ENCODE measurements around the gene TSPAN1. TPM values are rescaled to one million over a fixed set of nuclear protein-coding genes. Genes with fewer than 3 reads are reported as not detected.
"Not testable (repeated sequence)": the region's sequence is repeated elsewhere in the genome, so short reads cannot be mapped to it uniquely, and the experiment has no call there.

Gene TSPAN1
- total RNA-seq, 2 donors from 2014 or later: 0.66 to 5.2 TPM

- intact Hi-C loops (cut with DNase I): loop anchor here (5.0 kb wide), 1 partner anchor 186 kb away; no protein-coding TSS in a partner anchor
- Histone ChIP-seq H3K9me3 (no peaks in the 10 kb centered on the region), H3K4me3 (no peak overlapping the region), H3K27ac (no peak overlapping the region), H3K27me3 (no peaks in the 10 kb centered on the region), H3K36me3 (replicated peaks in 1 of 2; ENCODE audit: insufficient read depth in 1 of 2, low read depth in 2 of 2) (no peaks in the 10 kb centered on the region), H3K4me1 (no peaks in the 10 kb centered on the region)
- DNase-seq: peak; percentile 72 to 83 (median 80)
- TF ChIP-seq CTCF (IDR thresholded peaks at IDR 0.05) (peak; percentile 85 to 92 (median 89)), POLR2A (IDR thresholded peaks at IDR 0.05) (no peak)
- ATAC-seq: peak; percentile 93
- WGBS, 2 donors: 11 to 17% methylated on average over 4 to 6 of the region's 6 CpGs
Observed at GRCh38 chr1:46223472-46223943, 48.6 kb downstream of the TSPAN1 start.

- Histone ChIP-seq H3K4me1 (no peaks in the 10 kb centered on the region), H3K36me3 (replicated peaks in 1 of 2; ENCODE audit: insufficient read depth in 1 of 2, low read depth in 2 of 2) (no peaks in the 10 kb centered on the region), H3K27ac (no peak overlapping the region), H3K4me3 (no peak overlapping the region), H3K9me3 (no peaks in the 10 kb centered on the region), H3K27me3 (no peaks in the 10 kb centered on the region)
- intact Hi-C loops (cut with DNase I): loop anchor here (5.0 kb wide), 1 partner anchor 188 kb away; no protein-coding TSS in a partner anchor
- no peak for TF ChIP-seq CTCF (IDR thresholded peaks at IDR 0.05)
- no peak for TF ChIP-seq POLR2A (IDR thresholded peaks at IDR 0.05)
- no peak for ATAC-seq
- DNase-seq: no peak
- WGBS, 2 donors: 68 to 79% methylated on average over 4 of the region's 4 CpGs
Observed at GRCh38 chr1:46224966-46225365, 50.1 kb downstream of the TSPAN1 start.

GRCh38 chr1:46231231-46231630 is 56.3 kb downstream of the TSPAN1 start:
- intact Hi-C loops (cut with DNase I); H3K9me3 ChIP-seq; DNase-seq; H3K36me3 ChIP-seq (replicated peaks in 1 of 2; ENCODE audit: insufficient read depth in 1 of 2, low read depth in 2 of 2); H3K27me3 ChIP-seq; ATAC-seq; H3K4me3 ChIP-seq; H3K27ac ChIP-seq; H3K4me1 ChIP-seq: not testable (repeated sequence)
- WGBS, 2 donors: 90 to 95% methylated on average over 3 of the region's 3 CpGs

Small RNA genes lying within 50 kb of the gene (small RNA-seq; reads per million reads assigned to genes)
- gene AL672043.1: not detected

Other genes with a start within 250 kb of the TSPAN1 start
- gene PIK3R3, start 42.5 kb upstream of the TSPAN1 start, total RNA-seq: 10 to 100 TPM in 1 of 2 donors, 1 to 10 TPM in 1; 6.2 to 12.9 TPM
- gene P3R3URF, start 1.4 kb downstream of the TSPAN1 start, total RNA-seq: not detected
- gene POMGNT1, start 23.3 kb downstream of the TSPAN1 start, total RNA-seq: 10 to 100 TPM; 31.9 to 36.3 TPM
- gene LURAP1, start 28.2 kb downstream of the TSPAN1 start, total RNA-seq: 1 to 10 TPM in 1 of 2 donors, not detected in 1; 1.6 TPM
- gene RAD54L, start 72.7 kb downstream of the TSPAN1 start, total RNA-seq: under 1 TPM in 1 of 2 donors, not detected in 1; under 0.01 TPM
- gene LRRC41, start 128.5 kb downstream of the TSPAN1 start, total RNA-seq: 10 to 100 TPM; 36.6 to 59.0 TPM
- gene UQCRH, start 128.6 kb downstream of the TSPAN1 start, total RNA-seq: 100 to 1,000 TPM in 1 of 2 donors, 10 to 100 TPM in 1; 92.4 to 195 TPM
- 10 to 100 TPM; 15.6 to 26.0 TPM for gene NSUN4, start 165.7 kb downstream of the TSPAN1 start, total RNA-seq
- 10 to 100 TPM; 47.0 to 86.4 TPM for gene FAAH, start 219.2 kb downstream of the TSPAN1 start, total RNA-seq

Measured in body of pancreas (tissue), 4 donors.